ENCODE results near the gene PKLR.

Gene PKLR

GRCh38 chr1:155321639-155322503, 20.6 kb upstream of the PKLR start:
- DNase-seq (ENCODE audit: low spot score), result no peak
- TF ChIP-seq, protein P1, sequence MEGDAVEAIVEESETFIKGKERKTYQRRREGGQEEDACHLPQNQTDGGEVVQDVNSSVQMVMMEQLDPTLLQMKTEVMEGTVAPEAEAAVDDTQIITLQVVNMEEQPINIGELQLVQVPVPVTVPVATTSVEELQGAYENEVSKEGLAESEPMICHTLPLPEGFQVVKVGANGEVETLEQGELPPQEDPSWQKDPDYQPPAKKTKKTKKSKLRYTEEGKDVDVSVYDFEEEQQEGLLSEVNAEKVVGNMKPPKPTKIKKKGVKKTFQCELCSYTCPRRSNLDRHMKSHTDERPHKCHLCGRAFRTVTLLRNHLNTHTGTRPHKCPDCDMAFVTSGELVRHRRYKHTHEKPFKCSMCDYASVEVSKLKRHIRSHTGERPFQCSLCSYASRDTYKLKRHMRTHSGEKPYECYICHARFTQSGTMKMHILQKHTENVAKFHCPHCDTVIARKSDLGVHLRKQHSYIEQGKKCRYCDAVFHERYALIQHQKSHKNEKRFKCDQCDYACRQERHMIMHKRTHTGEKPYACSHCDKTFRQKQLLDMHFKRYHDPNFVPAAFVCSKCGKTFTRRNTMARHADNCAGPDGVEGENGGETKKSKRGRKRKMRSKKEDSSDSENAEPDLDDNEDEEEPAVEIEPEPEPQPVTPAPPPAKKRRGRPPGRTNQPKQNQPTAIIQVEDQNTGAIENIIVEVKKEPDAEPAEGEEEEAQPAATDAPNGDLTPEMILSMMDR (IDR thresholded peaks at IDR 0.05; ENCODE audit: extremely low read depth, missing control alignments), result no peak

GRCh38 chr1:155320661-155321617, 19.7 kb upstream of the PKLR start, which contains the start of gene RUSC1:
Gene RUSC1 (plus strand): TSS chr1:155320894. CDS start chr1:155321774, 880 bp downstream.
- peak; percentile 81 for DNase-seq (ENCODE audit: low spot score)
- TF ChIP-seq, protein P1 (IDR thresholded peaks at IDR 0.05; ENCODE audit: extremely low read depth, missing control alignments), result no peak

- TF ChIP-seq, protein P1 (IDR thresholded peaks at IDR 0.05; ENCODE audit: extremely low read depth, missing control alignments), result no peak
- DNase-seq (ENCODE audit: low spot score), result no peak
Measured at GRCh38 chr1:155320252-155320651, 19.0 kb upstream of the PKLR start.

- no peak for DNase-seq (ENCODE audit: low spot score)
- TF ChIP-seq, protein P1 (IDR thresholded peaks at IDR 0.05; ENCODE audit: extremely low read depth, missing control alignments), result no peak
Measured at GRCh38 chr1:155319536-155319935, 18.3 kb upstream of the PKLR start.

- TF ChIP-seq, protein P1 (IDR thresholded peaks at IDR 0.05; ENCODE audit: extremely low read depth, missing control alignments), result no peak
- DNase-seq (ENCODE audit: low spot score), result no peak
Measured at GRCh38 chr1:155318082-155318481, 16.8 kb upstream of the PKLR start.

DNA sequence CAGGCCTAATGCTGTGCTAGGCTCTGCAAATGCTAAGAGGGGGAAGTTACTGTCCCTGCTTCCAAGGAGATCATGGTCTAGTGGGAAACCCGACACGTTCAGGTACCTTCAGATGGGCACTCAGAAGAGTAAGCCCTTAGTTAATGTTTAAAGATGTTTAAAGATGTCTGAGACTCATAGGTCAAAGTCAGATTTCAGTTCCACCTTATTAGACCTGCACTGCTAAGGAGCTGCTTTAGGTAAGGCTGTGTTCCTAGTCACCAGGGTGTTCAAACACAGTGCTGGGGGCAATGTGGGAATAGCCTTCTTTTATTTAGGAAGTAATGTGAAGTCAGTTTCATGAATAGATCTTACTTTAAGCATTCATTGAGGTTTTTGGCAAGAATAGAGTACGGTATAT, 15.7 kb upstream of the PKLR start:
- TF ChIP-seq, protein P1 (IDR thresholded peaks at IDR 0.05; ENCODE audit: extremely low read depth, missing control alignments), result no peak
- DNase-seq (ENCODE audit: low spot score), result no peak
